ENCODE results near the gene CNIH3.
"Not testable (repeated sequence)": the region's sequence is repeated elsewhere in the genome, so short reads cannot be mapped to it uniquely, and the experiment has no call there.

Gene CNIH3

DNA sequence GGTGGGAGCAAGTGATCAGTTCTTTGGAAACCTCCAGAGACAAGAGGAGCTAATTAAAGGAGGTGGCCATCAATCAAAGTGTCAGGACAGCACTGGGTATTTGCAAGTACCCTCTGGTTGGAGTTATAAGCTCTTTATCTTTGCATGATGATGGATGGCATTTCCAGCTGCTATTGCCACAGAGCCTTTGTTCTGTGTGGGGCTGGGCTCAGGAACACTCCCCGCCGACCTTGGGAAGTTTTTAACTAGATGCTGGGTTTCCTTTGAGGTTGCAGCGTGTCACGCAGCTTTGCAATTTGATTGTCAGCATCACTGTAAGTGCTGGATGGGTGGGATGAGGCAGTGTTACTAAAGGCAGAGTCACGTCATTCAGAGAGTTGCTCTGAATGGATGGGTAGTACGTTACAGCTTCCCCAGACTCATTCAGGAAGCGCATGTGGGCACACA, 68.9 kb downstream of the CNIH3 start:
- no peak for DNase-seq (ENCODE audit: low spot score)
- no peak for FAIRE-seq

DNA sequence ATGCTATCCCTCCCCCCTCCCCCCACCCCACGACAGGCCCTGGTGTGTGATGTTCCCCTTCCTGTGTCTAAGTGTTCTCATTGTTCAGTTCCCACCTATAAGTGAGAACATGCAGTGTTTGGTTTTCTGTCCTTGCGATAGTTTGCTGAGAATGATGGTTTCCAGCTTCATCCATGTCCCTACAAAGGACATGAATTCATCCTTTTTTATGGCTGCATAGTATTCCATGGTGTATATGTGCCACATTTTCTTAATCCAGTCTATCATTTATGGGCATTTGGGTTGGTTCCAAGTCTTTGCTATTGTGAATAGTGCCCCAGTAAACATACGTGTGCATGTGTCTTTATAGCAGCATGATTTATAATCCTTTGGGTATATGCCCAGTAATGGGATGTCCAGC, 70.0 kb downstream of the CNIH3 start:
- not testable (repeated sequence) for FAIRE-seq; DNase-seq (ENCODE audit: low spot score)

DNA sequence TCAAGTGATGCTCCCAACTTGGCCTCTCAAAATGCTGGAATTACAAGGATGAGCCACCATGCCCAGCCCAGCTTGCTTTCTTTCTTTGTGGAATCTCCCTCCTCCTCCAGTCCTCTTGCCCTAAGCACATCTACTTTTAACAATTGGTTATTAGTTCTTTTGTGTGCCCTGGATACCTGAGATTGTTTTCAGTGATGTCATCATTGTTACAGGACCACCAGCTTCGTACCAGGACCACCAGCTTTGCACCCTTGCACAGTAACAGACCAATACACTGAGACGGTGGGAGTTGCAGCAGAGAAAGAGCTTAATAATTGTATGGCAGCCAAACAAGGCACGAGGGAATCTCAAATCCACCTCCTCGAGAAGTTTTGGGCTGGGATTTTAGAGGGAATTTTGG, 71.3 kb downstream of the CNIH3 start:
- FAIRE-seq: no peak
- no peak for DNase-seq (ENCODE audit: low spot score)

DNA sequence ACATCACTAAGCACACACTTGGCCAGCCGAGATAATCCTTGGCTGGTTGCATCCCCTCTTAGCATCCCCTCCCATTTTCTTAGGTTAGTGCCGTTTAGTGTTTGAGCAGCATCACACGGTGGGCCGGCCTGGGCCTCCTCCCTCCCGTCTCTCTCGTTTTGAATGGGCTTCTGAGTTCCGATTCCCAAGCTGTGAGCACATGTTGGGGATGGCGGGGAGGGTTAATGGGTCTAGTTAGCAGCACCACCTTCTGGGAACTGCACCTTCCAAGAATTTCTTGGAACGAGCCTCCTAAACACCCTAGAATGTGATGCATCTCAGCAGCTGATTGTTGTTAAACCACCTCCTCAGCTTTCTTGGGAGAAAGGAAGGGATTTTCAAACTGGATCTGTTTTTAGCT, 73.3 kb downstream of the CNIH3 start:
- FAIRE-seq (no peak), DNase-seq (ENCODE audit: low spot score) (no peak)

DNA sequence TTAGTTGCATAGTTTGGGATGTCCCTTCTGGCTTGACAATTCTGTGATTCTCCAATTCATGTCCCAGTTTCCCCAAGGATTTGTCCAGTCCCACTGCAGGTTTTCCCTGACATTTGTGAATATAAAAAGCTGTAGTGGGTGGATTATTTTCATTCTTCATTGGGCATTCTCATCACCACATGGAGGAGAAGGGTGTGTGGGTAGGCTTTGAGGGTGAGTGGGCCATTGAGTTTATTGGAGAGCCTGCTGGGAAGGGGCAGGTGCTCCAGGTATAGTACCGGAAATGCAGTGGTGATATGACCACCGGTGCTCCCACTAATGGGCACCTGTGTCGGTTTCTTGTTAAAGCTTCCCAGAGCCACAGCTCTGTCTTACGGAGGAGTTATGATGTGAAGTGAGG, 74.5 kb downstream of the CNIH3 start:
- DNase-seq (ENCODE audit: low spot score) (no peak), FAIRE-seq (no peak)

DNA sequence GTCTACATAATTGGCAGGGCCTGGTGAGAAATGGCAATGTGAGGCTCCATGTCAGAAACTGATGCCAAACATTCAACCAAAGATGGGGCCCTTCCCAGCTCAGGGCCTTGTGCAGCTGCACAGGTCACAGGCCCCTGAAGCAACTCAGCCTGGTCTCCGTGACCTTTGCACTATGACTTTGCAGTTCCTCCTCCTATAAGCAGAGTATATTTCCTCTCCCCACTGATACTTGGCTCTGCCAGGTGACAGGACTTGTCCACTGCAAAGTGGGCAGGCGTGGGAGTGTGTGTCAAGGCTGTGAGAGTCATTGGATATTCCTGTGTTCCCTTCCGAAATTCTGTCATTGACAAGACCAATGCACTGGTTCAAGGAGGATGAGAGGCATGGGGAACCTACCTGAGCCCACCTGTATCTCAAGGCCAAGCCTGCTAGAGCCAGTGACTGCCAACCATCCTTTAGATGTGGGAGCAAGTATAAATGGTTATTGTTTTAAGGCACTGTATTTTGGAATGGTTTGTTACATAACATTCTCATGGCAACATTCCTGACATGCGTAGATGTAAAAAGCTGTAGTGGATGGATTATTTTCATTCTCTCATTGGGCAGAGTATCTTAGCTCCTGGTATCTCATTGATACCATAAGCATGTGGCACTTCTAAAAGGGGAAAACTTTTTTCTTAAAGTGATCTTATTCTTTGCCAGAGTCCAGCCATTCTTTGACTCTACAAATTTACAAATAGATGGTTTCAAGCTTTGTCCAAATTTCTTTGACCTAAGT, 75.2 kb downstream of the CNIH3 start:
- FAIRE-seq: no peak
- no peak for DNase-seq (ENCODE audit: low spot score)

DNA sequence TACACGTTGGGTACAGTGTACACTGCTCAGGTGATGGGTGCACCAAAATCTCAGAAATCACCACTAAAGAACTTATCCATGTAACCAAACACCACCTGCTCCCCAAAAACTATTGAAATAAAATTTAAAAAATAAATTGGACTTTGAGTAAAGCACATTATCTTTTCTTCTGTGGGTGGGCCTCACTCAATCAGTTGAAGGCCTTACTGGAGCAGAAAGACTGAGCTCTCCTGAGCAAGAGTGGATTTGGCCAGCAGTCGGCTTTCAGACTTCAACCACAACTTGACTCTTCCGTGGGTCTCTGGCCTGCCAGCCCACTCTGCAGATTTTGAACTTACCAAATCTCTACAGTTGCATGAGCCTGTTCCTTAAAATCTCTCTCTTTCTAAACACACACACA, 78.9 kb downstream of the CNIH3 start:
- DNase-seq (ENCODE audit: low spot score) (no peak), FAIRE-seq (no peak)

DNA sequence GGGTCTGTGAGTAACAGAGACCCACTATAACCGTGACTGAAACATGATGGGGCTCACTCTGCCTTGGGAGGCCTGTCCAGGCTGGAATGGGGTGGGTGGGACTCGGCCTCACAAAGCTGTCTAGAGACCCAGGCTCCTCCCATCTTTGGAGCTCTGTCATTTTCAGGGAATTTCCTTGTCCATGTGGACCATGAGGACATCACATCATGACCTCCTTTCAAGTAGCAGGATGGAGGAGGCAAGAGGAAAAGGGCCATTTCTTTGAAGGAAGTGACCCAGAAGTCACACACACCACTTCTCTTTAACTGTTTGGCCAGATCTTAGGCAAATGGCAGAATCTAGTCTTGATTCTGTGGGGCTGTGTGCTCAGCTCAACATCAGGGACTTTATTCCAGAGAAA, 79.9 kb downstream of the CNIH3 start:
- no peak for DNase-seq (ENCODE audit: low spot score)
- FAIRE-seq: no peak

DNA sequence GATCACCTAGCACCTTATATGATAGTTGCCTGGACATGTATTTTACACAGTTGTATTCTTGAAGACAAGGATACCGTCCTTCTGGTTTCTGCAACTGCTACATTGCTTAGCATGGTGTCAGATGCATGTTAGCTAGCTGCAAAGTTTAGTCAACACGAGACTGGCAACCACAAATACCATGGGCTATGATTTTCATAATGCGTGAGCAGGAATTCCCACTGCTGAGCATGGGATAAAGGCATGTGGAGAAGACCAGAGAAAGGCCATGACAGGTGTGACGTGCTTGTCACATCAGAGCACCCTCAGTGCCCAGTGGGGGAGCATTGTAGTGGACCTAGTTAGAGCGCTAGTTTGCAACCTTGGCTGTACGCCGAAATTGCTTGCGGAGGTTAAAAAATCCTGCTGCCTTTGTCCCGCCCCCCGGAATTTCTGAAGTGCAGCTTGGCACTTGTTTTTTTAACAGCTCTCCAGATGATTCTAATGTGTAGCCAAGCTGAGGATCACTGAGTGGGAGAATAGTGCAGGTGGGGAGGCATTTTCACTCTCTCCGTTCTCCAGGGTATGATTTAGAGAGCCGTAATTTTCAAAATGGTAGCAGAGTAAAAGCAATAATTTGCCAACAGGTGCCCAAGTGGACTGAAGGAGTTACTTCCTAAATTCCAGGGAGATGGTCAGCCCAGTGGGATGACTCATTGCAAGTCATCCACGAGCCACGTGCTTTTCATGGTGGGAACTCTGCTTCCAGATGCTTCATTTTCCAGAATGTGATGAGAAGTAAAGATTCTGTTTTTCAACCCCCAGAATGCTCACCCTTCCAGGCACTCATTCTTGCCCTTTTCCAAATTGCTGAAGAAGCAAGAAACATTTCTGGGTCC, 81.0 kb downstream of the CNIH3 start:
- DNase-seq (ENCODE audit: low spot score): peak; percentile 22
- no peak for FAIRE-seq

DNA sequence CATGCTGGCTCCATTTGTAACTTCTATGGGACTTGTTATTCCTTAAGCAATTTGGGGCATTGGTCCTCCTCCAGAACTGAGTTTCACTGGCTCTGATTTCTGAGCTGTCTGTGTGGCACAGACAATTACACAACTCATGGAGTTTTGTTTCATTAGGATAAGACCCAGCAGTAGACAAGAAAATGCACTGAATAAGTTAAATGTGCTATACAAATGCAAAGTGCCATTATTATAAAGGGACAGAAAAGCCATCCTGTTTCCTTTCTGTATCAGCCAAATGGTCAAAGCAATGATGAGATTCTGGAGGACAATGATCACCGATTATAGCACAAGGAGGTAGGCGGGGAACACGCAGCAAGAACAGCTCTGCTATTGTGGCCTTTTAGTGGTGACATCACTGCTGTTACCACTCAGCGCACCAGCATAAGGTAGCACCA, 81.9 kb downstream of the CNIH3 start:
- no peak for DNase-seq (ENCODE audit: low spot score)

DNA sequence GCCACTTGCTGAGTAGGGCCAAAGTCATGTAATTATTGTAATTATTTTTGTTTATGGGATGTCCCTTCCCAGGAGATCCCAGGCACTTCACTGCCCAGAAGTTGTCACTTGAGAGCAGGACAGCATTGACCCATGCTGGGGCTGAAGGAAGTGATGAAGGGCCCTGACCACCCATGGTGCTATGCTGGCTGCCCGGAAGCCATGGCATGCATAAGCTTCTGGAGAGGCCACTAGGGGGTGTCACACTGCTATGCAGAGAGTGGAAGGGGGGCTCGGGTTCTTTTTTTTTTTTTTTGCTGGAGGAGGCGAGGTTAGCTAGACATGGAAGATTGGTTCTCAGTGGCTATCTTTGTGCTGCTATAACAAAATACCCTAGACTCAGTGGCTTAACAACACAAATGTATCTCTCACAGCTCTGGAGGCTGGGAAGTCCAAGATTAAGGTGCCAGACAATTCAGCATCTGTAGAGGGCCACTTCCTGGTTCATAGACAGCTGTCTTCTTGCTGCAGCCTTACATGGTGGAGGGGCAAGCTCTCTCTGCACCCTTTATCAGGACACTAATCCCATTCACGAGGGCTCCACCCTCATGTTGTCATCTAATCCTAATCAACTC, 84.9 kb downstream of the CNIH3 start:
- DNase-seq (ENCODE audit: low spot score): no peak
- no peak for FAIRE-seq

More for the DNA sequence above, 81.9 kb downstream of the CNIH3 start:
- FAIRE-seq: no peak

DNA sequence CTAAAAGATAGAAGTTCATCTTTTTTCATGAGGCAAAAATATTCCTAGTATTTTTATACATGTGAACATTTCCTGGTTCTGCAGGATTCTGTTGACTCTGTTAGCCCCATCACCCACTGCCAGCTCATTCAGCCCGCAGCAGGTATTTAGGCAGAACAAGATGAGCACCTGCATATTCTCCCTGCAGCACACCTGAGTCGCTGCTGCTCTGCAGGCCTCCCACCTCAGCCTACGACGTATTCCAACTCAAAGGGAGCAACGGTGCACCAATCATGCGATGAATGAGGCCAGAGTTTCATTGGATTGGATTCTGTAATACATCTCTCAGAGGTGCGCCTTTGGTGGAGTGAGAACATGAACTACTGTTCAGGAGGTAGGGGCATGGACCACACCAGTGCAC, 87.6 kb downstream of the CNIH3 start:
- FAIRE-seq: no peak

DNA sequence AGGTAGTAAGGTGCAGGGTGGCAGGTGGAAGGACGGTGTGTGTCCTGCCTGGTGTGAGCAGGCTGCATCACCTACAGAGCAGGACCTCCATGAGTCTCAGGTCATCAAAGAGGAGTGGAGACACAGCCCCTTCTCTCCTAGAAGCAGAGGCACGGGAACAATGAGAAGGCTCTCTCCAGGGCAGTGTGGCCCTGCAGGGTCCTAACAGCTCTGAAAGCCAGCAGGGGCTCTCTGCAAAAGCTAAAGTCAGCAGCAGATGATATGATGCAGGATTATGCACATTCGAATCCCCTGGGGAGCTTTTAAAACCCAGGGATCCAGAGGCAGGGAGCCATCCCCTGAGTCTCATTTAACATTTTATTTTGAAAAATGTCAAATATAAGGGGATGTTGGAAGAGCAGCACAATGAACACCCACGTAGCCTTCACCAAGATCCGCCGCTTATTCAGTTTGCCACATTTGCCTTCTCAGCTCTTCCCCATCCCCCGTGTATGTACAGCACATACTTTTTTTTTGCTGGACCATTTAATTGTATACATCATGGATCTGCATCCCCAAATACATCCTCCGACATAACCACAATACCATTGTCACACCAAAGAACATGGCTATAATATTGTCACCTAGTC, 88.1 kb downstream of the CNIH3 start:
- FAIRE-seq: no peak

More for the DNA sequence above, 87.6 kb downstream of the CNIH3 start:
- DNase-seq (ENCODE audit: low spot score): no peak

DNA sequence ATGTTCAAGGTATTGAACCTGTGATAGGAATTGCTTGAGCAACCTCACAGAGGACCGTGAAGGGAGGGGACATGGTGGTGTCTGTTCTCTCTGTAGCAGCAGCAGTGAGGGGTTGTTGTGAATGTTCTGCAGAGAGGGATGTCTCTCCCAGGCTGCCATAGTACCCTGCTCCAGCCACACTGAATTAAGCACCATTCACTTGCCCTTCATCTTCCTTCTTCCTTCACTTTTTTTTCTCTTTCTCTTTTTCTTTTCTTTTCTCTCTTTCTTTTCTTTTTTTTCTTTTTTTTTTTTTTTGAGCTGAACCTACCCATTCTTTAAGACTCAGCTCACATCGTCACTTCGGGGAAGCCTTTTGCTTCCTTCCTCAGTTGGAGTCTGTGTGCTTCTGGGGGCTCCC, 89.5 kb downstream of the CNIH3 start:
- no peak for DNase-seq (ENCODE audit: low spot score)
- no peak for FAIRE-seq

More for the DNA sequence above, 88.1 kb downstream of the CNIH3 start:
- no peak for DNase-seq (ENCODE audit: low spot score)

DNA sequence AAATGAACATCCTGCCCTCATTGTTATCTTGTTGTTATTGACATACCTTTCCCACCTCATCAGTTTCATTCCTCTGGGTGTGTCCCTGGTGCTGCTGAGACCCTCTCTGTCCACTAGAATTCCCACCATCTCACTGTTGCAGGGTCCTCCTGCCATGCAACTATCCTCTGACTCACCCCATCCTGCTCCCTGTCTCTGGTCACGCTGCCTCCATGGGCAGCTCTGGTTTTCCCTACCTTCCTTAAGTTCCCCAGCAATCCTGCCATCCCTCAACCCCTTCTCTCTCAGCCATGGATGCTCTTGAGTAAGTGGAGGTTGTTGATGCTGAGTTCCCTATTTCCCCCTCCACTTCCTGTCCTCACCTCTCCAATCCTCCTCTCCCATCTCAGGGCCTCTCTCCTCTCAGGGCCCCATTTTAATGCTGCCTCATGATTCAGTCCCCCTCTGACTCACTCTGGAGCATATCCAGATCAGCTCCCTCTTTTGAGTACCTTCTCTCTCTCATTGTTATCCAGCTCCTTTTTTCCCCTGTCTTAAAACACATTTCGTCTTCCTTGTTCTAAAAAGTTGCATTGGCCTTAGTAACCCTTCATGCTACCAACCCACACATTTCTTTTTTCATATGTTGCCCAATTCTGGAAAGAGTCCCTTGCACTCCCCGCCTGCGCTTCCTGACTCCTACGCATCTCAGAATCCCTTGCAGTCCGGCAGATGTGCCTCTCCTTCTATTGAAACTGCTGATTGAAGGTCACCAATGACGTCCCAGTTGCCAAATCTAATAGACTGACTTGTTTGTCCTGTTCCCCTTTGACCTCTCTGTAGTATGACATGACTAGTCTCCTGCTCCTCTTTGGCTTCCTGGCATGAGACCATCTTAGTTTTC, 92.0 kb downstream of the CNIH3 start:
- no peak for FAIRE-seq
- DNase-seq (ENCODE audit: low spot score): no peak

DNA sequence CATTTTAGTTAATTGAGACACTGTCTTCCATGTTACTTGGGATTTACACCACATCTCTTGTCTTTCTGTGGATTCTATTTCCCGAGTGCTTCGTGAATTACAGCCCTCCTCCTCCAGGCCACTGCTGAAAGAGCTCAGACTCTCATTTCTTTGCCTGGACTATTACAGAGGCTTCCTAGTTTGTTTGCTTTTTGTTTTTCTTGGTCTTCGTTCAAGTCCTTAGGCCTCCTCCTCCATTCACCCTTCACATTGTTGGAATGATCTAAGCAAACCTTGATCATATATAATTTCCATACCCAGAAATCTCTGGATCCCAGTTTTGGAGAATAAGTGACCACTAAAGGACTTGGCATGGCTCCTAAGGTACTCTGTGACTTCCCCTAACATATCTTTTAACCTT, 94.1 kb downstream of the CNIH3 start:
- DNase-seq (ENCODE audit: low spot score) (no peak), FAIRE-seq (no peak)

DNA sequence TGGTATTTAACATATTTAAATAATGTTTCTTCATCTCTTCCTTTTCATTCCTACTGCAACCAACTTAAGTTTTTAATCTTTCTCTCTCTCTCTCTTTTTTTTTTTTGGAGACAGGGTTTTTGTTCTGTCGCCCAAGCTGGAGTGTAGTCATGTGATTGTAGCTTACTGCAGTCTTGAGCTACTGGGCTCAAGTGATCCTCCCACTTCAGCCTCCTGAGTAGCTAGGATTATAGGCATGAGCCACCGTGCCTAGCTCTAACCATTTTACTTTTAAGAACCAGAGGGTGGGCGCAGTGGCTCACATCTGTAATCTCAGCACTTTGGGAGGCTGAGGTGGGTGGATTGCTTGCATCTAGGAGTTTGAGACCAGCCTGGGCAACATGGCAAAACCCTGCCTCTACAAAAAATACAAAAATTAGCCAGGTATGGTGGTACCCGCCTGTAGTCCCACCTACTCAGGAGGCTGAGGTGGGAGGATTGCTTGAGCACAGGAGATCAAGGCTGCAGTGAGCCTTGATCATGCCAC, 95.2 kb downstream of the CNIH3 start:
- not testable (repeated sequence) for FAIRE-seq; DNase-seq (ENCODE audit: low spot score)

DNA sequence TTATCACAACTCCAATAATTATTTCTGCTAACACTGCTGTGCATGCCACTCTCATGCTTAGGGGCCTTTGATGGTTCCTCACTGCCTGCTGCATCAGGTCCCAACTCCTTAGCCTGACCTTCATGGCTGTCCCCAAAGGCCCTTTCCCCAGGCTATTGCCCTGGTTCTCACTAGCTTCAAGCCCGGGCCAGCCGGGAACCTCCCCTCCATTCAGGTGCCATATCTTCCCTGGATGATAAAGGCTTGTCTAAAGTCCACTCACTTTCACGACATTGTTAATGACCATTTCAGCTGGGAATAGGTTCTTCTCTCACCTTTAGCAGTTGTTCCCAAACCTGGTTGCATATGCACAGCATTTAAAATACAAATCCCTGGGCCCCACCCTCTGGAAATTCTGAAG, 95.8 kb downstream of the CNIH3 start:
- DNase-seq (ENCODE audit: low spot score): no peak
- no peak for FAIRE-seq

DNA sequence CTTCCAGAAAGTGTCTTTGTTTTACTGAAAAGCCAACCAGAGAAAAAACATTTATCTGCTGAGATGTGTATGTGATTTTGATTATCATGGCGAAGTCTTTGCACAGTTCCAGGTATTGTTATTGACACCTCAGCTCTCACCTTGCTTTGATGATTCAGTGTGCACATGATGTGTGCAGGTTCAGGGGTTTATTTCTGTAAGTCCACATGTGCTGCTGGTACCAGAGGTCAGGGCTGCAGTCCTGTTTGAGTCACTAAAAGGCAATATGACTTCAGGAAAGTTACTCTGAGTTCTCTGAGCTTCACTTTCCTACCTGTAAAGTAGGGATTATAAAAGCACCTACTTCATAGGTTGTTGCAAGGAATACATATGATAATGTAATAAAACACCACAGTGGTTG, 97.1 kb downstream of the CNIH3 start:
- FAIRE-seq: no peak
- no peak for DNase-seq (ENCODE audit: low spot score)

DNA sequence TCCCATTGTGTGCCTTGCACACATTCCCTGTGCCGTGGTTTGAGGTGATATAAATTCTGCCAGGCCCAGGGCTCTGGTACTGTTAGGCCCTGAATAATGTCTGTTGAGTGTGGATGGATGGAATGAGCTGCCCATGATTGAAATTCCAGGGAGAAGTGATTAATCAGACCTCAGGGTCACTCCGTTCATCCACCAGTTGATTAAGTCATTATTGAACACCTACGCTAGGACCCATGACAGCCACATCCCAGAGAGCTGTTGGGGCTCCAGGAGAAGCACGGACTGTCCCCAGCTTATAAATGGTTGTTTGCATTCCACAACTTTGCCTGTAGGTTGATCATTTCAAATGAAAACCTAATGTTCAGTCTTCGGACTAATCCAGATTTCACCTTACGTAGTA, 98.4 kb downstream of the CNIH3 start:
- FAIRE-seq: no peak
- DNase-seq (ENCODE audit: low spot score): no peak

Data from RCC 7860 (cell line).